H9 (cell line): Measurements from ENCODE around the gene POU2F3. TPM values are rescaled to one million over a fixed set of nuclear protein-coding genes. Genes with fewer than 3 reads are reported as not detected.

Experiments
- DNase-seq: peaks from one replicate; pipeline ENCODE4 v3.0.0-alpha.2; 2017
- H2AFZ ChIP-seq: one replicate; pipeline ENCODE4 v1.6.1; 2013; ENCODE audit warnings: mild to moderate bottlenecking, low read length, control low read depth, moderate library complexity
- H2AK5ac ChIP-seq: 2 replicates; pipeline ENCODE4 v1.6.1; 2013; ENCODE audit warnings: low read length, control low read depth, mixed read lengths; ENCODE audit not compliant: insufficient read length
- H2BK120ac ChIP-seq: one replicate; pipeline ENCODE4 v1.6.1; 2013; ENCODE audit warnings: low read depth, mild to moderate bottlenecking, low read length, control low read depth, inconsistent platforms; ENCODE audit not compliant: poor library complexity, severe bottlenecking
- H2BK12ac ChIP-seq: 2 replicates; pipeline ENCODE4 v1.6.1; 2013; ENCODE audit warnings: low read length, control low read depth, mixed read lengths, low read depth; ENCODE audit not compliant: insufficient read length
- H2BK15ac ChIP-seq: 2 replicates; pipeline ENCODE4 v1.6.1; 2013; ENCODE audit warnings: low read depth, low read length, control low read depth
- H2BK20ac ChIP-seq: one replicate; pipeline ENCODE4 v1.6.1; 2013; ENCODE audit warnings: low read depth, mild to moderate bottlenecking, low read length, control low read depth, inconsistent platforms; ENCODE audit not compliant: poor library complexity, severe bottlenecking
- H2BK5ac ChIP-seq: 2 replicates; pipeline ENCODE4 v1.6.1; 2013; ENCODE audit warnings: low read length, control low read depth, mixed read lengths; ENCODE audit not compliant: insufficient read length
- H3K14ac ChIP-seq: 2 replicates; pipeline ENCODE4 v1.6.1; 2013; ENCODE audit warnings: low read length, control low read depth; ENCODE audit not compliant: insufficient read depth
- H3K18ac ChIP-seq: 2 replicates; pipeline ENCODE4 v1.6.1; 2013; ENCODE audit warnings: low read depth, mild to moderate bottlenecking, mixed read lengths, low read length, control low read depth; ENCODE audit not compliant: insufficient read length
- H3K23ac ChIP-seq: 2 replicates; pipeline ENCODE4 v1.6.1; 2013; ENCODE audit warnings: low read length, control low read depth, mixed read lengths, low read depth; ENCODE audit not compliant: insufficient read length
- H3K23me2 ChIP-seq: 2 replicates; pipeline ENCODE4 v1.6.1; 2013; ENCODE audit warnings: low read depth, mild to moderate bottlenecking, mixed read lengths, low read length, control low read depth; ENCODE audit not compliant: insufficient read length, poor library complexity, severe bottlenecking
- H3K27ac ChIP-seq: 2 replicates; pipeline ENCODE4 v1.5.1; 2013; ENCODE audit warnings: low read length, control low read depth, mixed read lengths, low read depth; ENCODE audit not compliant: insufficient read length
- H3K27me3 ChIP-seq: 2 replicates; pipeline ENCODE4 v1.6.1; 2013; ENCODE audit warnings: low read length, control low read depth, inconsistent platforms; ENCODE audit not compliant: insufficient read depth
- H3K4ac ChIP-seq: 2 replicates; pipeline ENCODE4 v1.6.1; 2013; ENCODE audit warnings: low read depth, mild to moderate bottlenecking, control low read depth, inconsistent platforms, low read length, moderate library complexity
- H3K4me1 ChIP-seq: 2 replicates; pipeline ENCODE4 v1.6.1; 2013; ENCODE audit warnings: low read length, control low read depth, inconsistent platforms; ENCODE audit not compliant: insufficient read depth
- H3K4me2 ChIP-seq: 2 replicates; pipeline ENCODE4 v1.6.1; 2013; ENCODE audit warnings: low read length, control low read depth, mixed read lengths; ENCODE audit not compliant: insufficient read length, insufficient read depth
- H3K56ac ChIP-seq: 2 replicates; pipeline ENCODE4 v1.6.1; 2013; ENCODE audit warnings: low read depth, mild to moderate bottlenecking, mixed read lengths, low read length, control low read depth; ENCODE audit not compliant: insufficient read length
- H3K79me1 ChIP-seq: 2 replicates; pipeline ENCODE4 v1.6.1; 2013; ENCODE audit warnings: low read depth, mild to moderate bottlenecking, moderate library complexity, low read length, control low read depth, inconsistent platforms; ENCODE audit not compliant: insufficient read depth, poor library complexity, severe bottlenecking
- H3K79me2 ChIP-seq: 2 replicates; pipeline ENCODE4 v1.6.1; 2013; ENCODE audit warnings: low read length, control low read depth, inconsistent platforms; ENCODE audit not compliant: insufficient read depth
- H3K9ac ChIP-seq: 2 replicates; pipeline ENCODE4 v1.6.1; 2013; ENCODE audit warnings: low read length, control low read depth, mixed read lengths; ENCODE audit not compliant: insufficient read length; ENCODE audit errors: extremely low read depth
- H3K9me3 ChIP-seq: one replicate; pipeline ENCODE4 v1.6.1; 2013; ENCODE audit warnings: low read depth, low read length, inconsistent platforms; ENCODE audit not compliant: control insufficient read depth
- H3T11ph ChIP-seq: one replicate; pipeline ENCODE4 v1.6.1; 2013; ENCODE audit warnings: mild to moderate bottlenecking, low read length, control low read depth, inconsistent platforms
- H4K20me1 ChIP-seq: one replicate; pipeline ENCODE4 v1.6.1; 2013; ENCODE audit not compliant: control insufficient read depth, insufficient read length, insufficient read depth
- H4K5ac ChIP-seq: 2 replicates; pipeline ENCODE4 v1.6.1; 2013; ENCODE audit warnings: low read depth, mild to moderate bottlenecking, mixed read lengths, low read length, control low read depth; ENCODE audit not compliant: insufficient read length
- H4K8ac ChIP-seq: replicated peaks from 2 replicates; pipeline ENCODE4 v1.6.1; 2013; ENCODE audit warnings: low read length, control low read depth, mixed read lengths, low read depth; ENCODE audit not compliant: insufficient read length
- H4K91ac ChIP-seq: 2 replicates; pipeline ENCODE4 v1.6.1; 2013; ENCODE audit warnings: low read depth, mild to moderate bottlenecking, moderate library complexity, mixed read lengths, low read length, control low read depth; ENCODE audit not compliant: insufficient read length
- H3K27ac Mint-ChIP-seq, 3 experiments: 2 replicates in 2 of 3; 3 replicates in 1 of 3; pipeline ENCODE4 v1.8.0; 2020 to 2021; ENCODE audit warnings: mixed read lengths in 3 of 3, mild to moderate bottlenecking in 1 of 3, moderate library complexity in 1 of 3
- H3K27me3 Mint-ChIP-seq: 2 replicates; pipeline ENCODE4 v1.8.0; 2021; ENCODE audit warnings: low read depth, mild to moderate bottlenecking, moderate library complexity, mixed read lengths
- H3K36me3 Mint-ChIP-seq, 3 experiments: 2 replicates in 2 of 3; 3 replicates in 1 of 3; pipeline ENCODE4 v1.8.0; 2020 to 2021; ENCODE audit warnings: low read depth in 3 of 3, mixed read lengths in 3 of 3; ENCODE audit not compliant: insufficient read depth in 1 of 3
- H3K4me1 Mint-ChIP-seq, 2 experiments: 2 replicates each; pipeline ENCODE4 v1.8.0; 2020; ENCODE audit warnings: mixed read lengths in 2 of 2
- H3K4me3 Mint-ChIP-seq, 2 experiments: 2 replicates in 1 of 2; 3 replicates in 1 of 2; pipeline ENCODE4 v1.8.0; 2020 to 2021; ENCODE audit warnings: mild to moderate bottlenecking in 2 of 2, mixed read lengths in 2 of 2, moderate library complexity in 1 of 2
- H3K9me3 Mint-ChIP-seq, 2 experiments: 2 replicates in 1 of 2; 3 replicates in 1 of 2; pipeline ENCODE4 v1.8.0; 2020; ENCODE audit warnings: mild to moderate bottlenecking in 2 of 2, mixed read lengths in 2 of 2, moderate library complexity in 1 of 2
- WGBS: extraction: QIAGEN DNeasy Blood & Tissue Kit; methylation state at CpG from one replicate; pipeline ENCODE4 v1.1.7; 2013; ENCODE audit warnings: missing lambda C conversion rate, low lambda C conversion rate, mixed read lengths; ENCODE audit not compliant: insufficient read length; ENCODE audit errors: extremely low coverage; 5-methylcytosine and 5-hydroxymethylcytosine counted together
- total RNA-seq: library from RNA; stranded (reverse); gene quantifications from 2 replicates; pipeline ENCODE4 v1.2.1, GENCODE V29; 2021
- TF ChIP-seq, protein P1 (sequence below): fragments of 200-600 bp; sonication (generic); conservative IDR thresholded peaks from 3 replicates; pipeline ENCODE4 v1.8.0; 2021; ENCODE audit warnings: antibody characterized with exemption, mild to moderate bottlenecking

Gene POU2F3
- total RNA-seq, 1 experiment from 2014 or later = 1.1 TPM

DNA sequence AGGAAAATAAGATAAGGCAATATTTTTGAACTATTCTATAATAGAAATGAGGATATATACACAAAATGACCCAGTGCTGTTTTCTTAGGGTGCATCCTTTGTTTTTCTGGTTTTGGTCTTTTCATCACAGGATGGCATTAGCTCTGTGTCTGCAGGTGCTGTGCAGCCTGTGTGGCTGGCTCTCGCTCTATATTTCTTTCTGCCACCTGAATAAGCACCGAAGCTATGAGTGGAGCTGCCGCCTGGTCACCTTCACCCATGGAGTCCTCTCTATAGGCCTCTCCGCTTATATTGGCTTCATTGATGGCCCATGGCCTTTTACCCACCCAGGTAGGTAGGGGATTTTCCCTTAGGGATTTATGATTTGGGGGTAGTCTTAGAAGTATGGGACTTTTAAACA lies 87.4 kb downstream of the POU2F3 start:
- Histone ChIP-seq H3K79me2 (no peaks in the 10 kb centered on the region), H4K91ac (no peak overlapping the region), H2AK5ac (no peak overlapping the region), H3K23ac (no peak overlapping the region), H3K4me1 (0 out of 2 replicates have a peak, but pooled peaks cover 2% of the 10 kb centered on the region), H3K9ac (no peak overlapping the region), H2AFZ (no peak overlapping the region), H3K27me3 (no peaks in the 10 kb centered on the region), H3K18ac (no peak overlapping the region), H4K8ac (no peak overlapping the region), H4K20me1 (no peaks in the 10 kb centered on the region), H4K5ac (no peak overlapping the region), H2BK12ac (no peak overlapping the region), H2BK120ac (no peak overlapping the region), H2BK20ac (no peak overlapping the region), H3K23me2 (peaks cover 4% of the 10 kb centered on the region), H3K4ac (no peak overlapping the region), H3K79me1 (no peaks in the 10 kb centered on the region), H3K4me2 (no peak overlapping the region), H2BK15ac (no peak overlapping the region), H3K27ac (no peak overlapping the region), H2BK5ac (no peak overlapping the region), H3K14ac (no peak overlapping the region), H3K56ac (no peak overlapping the region), H3K9me3 (no peaks in the 10 kb centered on the region), H3T11ph (no peak overlapping the region)
- Mint-ChIP-seq H3K36me3 (peaks cover 9 to 22% (median 17%) of the 10 kb centered on the region in 3 experiments; a peak in 6 of 7 replicates), H3K9me3 (no peaks in the 10 kb centered on the region), H3K27ac (no peak overlapping the region), H3K4me1 (peaks cover 14 to 15% of the 10 kb centered on the region in 2 experiments), H3K4me3 (no peak overlapping the region), H3K27me3 (peaks cover 5% of the 10 kb centered on the region)
- no peak for DNase-seq
- WGBS = no CpG with 5 or more reads among the region's 4 CpGs
- TF ChIP-seq, protein P1, sequence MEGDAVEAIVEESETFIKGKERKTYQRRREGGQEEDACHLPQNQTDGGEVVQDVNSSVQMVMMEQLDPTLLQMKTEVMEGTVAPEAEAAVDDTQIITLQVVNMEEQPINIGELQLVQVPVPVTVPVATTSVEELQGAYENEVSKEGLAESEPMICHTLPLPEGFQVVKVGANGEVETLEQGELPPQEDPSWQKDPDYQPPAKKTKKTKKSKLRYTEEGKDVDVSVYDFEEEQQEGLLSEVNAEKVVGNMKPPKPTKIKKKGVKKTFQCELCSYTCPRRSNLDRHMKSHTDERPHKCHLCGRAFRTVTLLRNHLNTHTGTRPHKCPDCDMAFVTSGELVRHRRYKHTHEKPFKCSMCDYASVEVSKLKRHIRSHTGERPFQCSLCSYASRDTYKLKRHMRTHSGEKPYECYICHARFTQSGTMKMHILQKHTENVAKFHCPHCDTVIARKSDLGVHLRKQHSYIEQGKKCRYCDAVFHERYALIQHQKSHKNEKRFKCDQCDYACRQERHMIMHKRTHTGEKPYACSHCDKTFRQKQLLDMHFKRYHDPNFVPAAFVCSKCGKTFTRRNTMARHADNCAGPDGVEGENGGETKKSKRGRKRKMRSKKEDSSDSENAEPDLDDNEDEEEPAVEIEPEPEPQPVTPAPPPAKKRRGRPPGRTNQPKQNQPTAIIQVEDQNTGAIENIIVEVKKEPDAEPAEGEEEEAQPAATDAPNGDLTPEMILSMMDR = no peak
